ENCODE measurements around the gene TRIM47.
A peak's percentile ranks its signal among the peaks of the same experiment; 100 is the strongest.
"Not testable (repeated sequence)": the region's sequence is repeated elsewhere in the genome, so short reads cannot be mapped to it uniquely, and the experiment has no call there.

Gene TRIM47

DNA sequence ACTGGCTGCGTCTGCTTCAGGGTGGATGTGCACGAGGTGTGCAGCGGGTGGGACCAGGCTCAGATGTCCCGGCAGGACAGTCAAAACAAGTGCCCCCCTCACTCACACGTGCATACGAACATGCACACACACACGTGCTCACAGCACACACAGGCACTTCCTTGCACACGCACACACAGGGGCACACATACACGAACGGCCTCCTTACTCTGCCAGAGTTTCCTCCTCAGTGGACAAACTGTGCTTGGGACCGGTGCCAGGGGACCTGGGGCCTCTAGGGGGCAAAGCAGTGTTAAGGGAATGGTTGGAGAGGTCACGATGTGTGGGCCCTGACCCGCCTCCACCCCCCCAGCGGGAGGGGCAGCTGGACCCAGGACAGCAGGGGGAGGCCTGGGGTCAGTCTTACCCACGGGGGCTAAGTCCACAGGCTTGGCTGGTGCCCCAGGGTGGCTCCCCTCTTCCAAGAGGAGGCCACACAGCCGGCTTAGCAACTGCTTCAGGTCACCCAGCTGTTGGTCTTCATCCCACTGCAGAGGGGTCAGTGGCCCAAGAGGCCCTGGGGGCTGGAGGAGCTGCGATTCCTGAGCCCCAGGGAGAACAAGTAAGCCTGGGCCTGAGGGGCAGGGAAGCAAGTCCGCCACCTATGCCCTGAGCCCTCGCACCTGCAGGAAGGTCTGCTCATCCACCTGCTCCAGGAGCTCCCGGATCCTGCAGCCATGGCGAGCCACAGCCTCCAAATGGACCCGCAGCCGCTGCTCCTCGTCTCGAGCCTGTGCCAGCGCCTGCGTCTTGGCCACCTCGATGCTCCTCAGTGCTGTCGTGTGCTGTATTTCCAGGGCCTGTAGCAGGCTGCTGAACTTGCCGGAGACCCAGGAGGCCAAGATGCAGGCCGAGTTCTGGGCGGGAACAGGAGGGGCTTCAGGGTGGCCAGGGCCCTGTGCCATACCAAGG is 13.5 kb upstream of the TRIM47 start:
- no peak for DNase-seq (ENCODE audit: low spot score)

DNA sequence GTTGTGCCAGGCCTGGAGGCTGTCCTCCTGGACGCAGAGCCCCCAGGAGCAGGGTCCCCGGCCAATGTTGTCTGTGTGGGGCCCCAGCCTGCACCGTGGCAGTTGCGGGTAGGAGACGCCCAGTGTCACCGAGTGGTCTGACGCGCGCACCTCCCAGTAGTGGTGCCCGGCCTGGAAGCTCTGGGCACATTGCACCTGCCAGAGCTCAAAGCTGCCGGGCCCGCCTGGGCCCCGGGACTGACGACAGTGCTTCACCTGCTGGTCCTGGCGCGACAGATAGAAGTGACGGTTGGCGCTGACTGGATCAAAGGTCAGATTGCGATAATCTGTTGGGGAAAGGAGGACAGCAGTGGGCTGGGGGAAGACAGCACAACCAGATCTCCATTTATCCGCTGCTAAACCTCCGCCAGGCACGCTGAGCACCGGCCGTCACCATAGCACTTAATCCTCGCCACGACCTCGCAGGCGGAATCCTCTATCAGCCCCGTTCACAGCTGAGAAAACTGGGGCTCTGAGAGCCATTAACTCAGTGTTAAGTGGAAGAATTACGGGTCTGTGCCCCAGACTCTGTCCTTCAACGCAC is 12.7 kb upstream of the TRIM47 start:
- DNase-seq (ENCODE audit: low spot score) = no peak

- DNase-seq (ENCODE audit: low spot score) = no peak
These were observed 11.1 kb upstream of the TRIM47 start for GRCh38 chr17:75889454-75889853.

DNA sequence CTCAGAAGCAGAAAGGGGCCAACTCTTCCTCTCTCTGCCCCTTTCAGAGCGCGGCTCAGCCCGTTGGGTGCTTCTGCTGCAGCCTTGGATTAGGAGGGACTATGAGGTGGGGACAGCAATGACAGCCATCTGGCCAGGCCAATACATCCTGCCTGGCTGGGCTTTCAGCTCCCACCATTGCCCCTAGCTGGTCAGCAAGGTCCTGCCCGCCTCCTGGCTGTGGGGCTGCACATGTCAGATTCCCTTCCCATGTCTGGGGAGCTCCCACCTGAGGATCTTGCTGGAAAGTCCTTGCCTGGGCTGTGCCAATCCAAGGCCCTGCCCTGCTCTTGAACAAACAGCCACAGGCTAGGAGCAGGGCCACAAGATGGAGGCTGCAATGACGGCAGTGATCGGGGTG is 10.1 kb upstream of the TRIM47 start:
- DNase-seq (ENCODE audit: low spot score) = no peak

- DNase-seq (ENCODE audit: low spot score) = not testable (repeated sequence)
These were observed 7.5 kb upstream of the TRIM47 start for GRCh38 chr17:75885860-75886259.

DNA sequence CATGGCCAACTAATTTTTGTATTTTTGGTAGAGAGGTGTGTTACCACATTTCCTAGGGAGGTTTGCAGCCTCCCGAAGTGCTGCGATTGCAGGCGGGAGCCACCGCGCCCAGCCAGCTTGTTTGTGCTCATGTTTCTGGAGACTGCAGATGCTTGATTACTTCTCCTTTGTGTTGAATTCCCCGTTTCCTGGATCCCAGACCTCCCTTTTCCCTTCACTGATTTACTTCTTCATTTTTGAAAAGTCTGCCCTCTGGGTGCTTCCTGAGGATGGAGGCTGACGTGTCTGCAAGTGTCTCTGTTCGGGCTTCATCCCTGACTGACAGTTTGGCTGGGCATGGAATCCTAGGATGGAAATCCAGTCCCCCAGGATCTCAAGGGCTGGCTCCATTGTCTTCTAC is 7.0 kb upstream of the TRIM47 start:
- no peak for DNase-seq (ENCODE audit: low spot score)

DNA sequence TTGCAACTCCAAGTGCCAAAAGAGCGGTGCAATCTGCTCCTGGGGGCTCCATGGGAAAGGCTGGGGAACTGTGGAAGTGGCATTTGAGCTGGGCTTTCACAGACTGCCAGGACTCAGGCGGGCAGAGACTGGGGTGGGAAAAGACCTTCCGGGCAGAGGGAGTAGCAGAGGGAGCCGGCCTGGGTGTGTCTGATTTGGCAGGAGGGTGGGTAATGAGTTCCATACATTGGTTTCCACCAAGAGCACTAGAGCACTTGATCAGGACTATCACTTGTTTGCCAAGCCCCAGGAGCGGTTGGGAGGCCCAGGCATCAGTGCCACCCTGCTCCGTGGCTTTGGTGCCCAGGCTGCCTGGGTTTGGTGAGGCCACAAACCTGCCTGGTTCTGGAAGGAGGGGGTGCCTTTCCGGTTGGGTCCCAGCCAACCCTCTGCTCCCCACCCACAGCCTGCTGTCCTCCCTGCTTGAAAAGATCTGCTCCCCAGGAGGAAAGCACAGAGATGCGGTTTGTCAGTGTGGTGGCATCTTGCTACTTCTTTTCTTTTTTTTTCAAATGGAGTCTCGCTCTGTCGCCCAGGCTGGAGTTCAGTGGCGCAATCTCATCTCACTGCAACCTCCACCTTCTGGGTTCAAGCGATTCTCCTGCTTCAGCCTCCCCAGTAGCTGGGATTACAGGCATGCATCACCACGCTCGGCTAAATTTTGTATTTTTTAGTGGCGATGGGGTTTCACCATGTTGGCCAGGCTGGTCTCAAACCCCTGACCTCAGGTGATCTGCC is 3.5 kb upstream of the TRIM47 start:
- no peak for DNase-seq (ENCODE audit: low spot score)

- no peak for DNase-seq (ENCODE audit: low spot score)
These were observed 1.9 kb upstream of the TRIM47 start for GRCh38 chr17:75880266-75880665.

DNA sequence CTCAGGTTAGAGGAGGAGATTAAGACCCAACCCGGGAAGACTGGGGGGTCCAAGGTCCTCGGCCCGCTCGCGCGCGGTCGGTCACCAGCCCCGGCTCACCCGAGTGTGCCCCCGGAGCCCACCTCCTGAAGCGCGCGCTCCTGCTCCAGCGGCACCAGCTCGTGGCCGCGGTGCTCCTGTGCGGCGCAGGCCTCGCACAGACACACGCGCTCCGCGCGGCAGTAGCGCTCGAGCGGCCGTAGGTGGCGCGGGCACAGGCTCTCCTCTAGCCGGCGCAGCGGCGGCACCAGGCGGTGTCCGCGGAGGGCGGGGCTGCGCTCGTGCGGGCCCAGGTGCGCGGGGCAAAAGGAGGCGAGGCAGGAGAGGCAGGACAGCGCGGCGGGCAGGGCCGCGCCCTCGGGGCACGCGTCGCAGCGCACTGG is 618 bp downstream of the TRIM47 start:
- DNase-seq (ENCODE audit: low spot score) = peak; percentile 85

GRCh38 chr17:75876938-75877751 is 1.2 kb downstream of the TRIM47 start:
- peak; percentile 47 for DNase-seq (ENCODE audit: low spot score)

DNA sequence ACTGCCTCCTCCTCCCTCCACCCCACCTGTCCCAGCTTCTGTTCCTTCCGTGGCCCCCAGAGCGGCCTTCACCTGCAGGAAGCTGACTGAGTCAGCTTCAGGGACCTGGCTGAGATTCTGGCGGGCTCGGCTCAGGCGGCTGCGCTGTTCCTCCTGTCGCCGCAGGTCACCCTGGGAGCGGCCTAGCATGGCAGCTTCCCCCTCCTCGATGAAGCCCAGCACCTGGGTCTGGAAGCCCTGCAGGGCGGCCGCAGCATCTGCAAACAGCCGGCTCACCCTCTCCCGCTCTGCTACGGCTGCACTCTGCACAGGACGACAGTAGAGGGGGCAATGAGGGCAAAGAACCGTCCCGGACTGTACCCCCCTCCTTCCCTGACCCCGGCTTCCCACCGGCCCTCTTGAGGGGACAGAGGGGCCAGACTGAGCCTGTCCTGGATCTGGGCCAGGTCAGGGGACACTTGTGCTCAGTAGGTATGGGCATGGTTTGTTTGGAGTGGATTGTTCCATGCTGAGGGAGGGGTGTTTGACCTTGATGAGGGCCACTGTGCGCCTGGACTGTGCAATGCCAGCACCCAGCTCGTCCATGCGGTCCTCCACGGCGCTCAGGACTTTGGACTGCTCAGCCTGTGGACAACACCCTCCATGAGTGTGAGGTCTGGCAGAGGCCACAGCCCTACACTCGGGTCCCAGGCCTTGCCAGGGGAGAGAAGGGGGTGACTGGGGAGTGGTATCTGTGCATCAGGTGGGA is 2.0 kb downstream of the TRIM47 start:
- DNase-seq (ENCODE audit: low spot score) = peak; percentile 76

DNA sequence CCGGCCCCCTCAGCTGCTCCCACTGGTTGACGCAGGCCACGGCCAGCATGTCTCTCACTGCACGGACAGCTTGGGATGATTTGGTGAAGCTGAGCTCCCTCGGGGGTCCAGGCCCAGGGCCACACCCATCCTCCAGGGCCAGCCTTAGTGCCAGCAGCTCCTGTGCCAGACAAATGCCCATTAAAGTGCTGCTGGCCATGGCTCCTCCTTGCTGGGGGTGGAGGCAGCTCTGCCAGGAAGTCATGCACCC is 2.5 kb downstream of the TRIM47 start:
- no peak for DNase-seq (ENCODE audit: low spot score)

GRCh38 chr17:75875182-75875939 is 3.0 kb downstream of the TRIM47 start:
- DNase-seq (ENCODE audit: low spot score) = no peak

- no peak for DNase-seq (ENCODE audit: low spot score)
These were observed 3.8 kb downstream of the TRIM47 start for GRCh38 chr17:75874323-75875181.

- no peak for DNase-seq (ENCODE audit: low spot score)
These were observed 4.6 kb downstream of the TRIM47 start for GRCh38 chr17:75873587-75874322.

DNA sequence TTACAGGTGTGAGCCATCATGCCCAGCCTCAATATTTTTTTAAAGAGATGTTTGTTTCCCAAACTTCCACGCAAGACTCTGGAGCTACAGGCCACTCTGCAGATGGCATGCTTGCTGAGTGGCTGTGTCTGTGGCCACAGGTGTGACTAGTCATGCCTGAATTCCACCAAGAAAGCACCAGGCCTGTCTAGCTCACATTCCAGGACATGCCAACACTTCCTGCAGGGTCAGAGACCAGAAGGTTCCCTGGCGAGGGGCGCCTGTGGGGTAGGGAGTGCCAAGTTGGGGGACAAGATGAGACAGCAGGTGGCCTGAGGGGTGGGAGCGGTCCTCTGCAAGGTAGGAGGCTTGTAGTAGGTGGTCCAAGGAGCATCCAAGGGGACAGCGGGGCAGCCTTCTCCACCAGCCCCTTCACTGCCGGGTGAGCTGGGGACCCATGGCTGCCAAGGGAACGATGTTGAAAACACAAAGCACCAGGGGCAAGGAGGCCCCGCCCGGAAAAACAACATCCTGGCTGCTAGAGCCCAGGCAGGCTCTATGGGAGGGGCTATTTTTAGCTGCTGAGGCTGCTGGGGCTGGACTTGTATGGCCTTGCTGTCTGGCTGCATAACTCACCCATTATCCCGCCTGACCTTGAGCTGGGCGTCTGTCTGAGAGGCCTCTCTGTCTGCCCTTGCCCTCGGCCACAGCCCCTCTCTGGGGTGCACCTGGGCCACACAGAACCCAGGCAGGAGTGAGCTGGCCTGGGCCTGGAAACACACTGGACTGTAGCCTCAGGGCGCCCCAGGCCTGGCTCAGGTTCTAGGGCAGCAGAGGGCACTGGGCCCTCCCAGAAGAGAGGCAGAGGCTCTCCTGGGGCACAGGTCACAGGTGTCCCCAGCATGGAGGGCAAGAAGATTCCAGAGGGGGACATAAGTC is 5.7 kb downstream of the TRIM47 start:
- peak; percentile 50 for DNase-seq (ENCODE audit: low spot score)

DNA sequence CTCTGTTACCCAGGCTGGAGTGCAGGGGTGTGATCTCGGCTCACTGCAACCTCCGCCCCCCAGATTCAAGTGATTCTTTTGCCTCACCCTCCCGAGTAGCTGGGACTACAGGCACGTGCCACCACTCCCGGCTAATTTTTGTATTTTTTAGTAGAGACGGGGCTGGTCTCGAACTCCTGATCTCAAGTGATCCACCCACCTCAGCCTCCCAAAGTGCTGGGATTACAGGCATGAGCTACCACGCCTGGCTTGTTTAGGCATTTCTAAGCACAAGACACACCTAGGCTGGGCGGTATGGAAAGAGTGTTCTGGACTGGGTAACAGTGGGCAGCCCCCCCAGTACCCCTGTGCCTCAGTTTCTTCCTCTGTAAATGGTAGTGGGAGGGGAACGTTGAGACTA is 8.2 kb downstream of the TRIM47 start:
- DNase-seq (ENCODE audit: low spot score) = not testable (repeated sequence)
